IMR-90 (cell line): ENCODE data around the gene ST8SIA6. TPM values are rescaled to one million over a fixed set of nuclear protein-coding genes. Genes with fewer than 3 reads are reported as not detected.

Experiments used
- ATAC-seq: fragments of 200-7000 bp; cut with Tn5 transposase; 2 replicates; pipeline ENCODE4 v1.9.1; 2020; ENCODE audit warnings: low read depth, mild to moderate bottlenecking, moderate library complexity
- BruUV-seq: library from RNA; stranded (reverse); fragments of 400-500 nt; replicated peaks from 2 replicates; lab custom pipeline; 2021; lab: Mats Ljungman, UMichigan
- CTCF ChIA-PET: fragments of 300-600 bp; formaldehyde crosslinking; extraction: SDS; loops from one replicate; lab custom pipeline; 2021; ENCODE audit warnings: antibody characterized with exemption; lab: Yijun Ruan, JAX
- POLR2A ChIA-PET: fragments of 300-600 bp; sonication (Branson Sonifier 250); formaldehyde crosslinking; loops from one replicate; lab custom pipeline; 2022; ENCODE audit warnings: antibody characterized with exemption; ENCODE audit not compliant: unreplicated experiment; lab: Charles Lee
- DNase-seq: peaks from one replicate; pipeline ENCODE4 v3.0.0; 2013
- H2AFZ ChIP-seq: replicated peaks from 2 replicates; pipeline ENCODE3; 2013; ENCODE audit warnings: low read length, mild to moderate bottlenecking; ENCODE audit not compliant: poor library complexity
- H2AK5ac ChIP-seq: 2 replicates; pipeline ENCODE4 v1.6.1; 2013; ENCODE audit warnings: low read depth, low read length, inconsistent platforms
- H2AK9ac ChIP-seq: replicated peaks from 2 replicates; pipeline ENCODE3; 2013; ENCODE audit warnings: mild to moderate bottlenecking, low read depth, low read length, moderate library complexity; ENCODE audit not compliant: poor library complexity
- H2BK120ac ChIP-seq: 2 replicates; pipeline ENCODE4 v1.6.1; 2013; ENCODE audit warnings: low read depth, low read length, inconsistent platforms
- H2BK15ac ChIP-seq: 3 replicates; pipeline ENCODE4 v1.6.1; 2013; ENCODE audit warnings: low read depth, low read length, inconsistent platforms
- H2BK20ac ChIP-seq: 2 replicates; pipeline ENCODE4 v1.6.1; 2013; ENCODE audit warnings: low read depth, mild to moderate bottlenecking, inconsistent platforms, low read length, moderate library complexity
- H2BK5ac ChIP-seq: 2 replicates; pipeline ENCODE4 v1.6.1; 2013; ENCODE audit warnings: mild to moderate bottlenecking, low read depth, low read length, inconsistent platforms; ENCODE audit not compliant: poor library complexity, severe bottlenecking
- H3K14ac ChIP-seq: replicated peaks from 2 replicates; pipeline ENCODE4 v1.6.1; 2013; ENCODE audit warnings: low read depth, low read length, inconsistent platforms
- H3K18ac ChIP-seq: 2 replicates; pipeline ENCODE4 v1.6.1; 2013; ENCODE audit warnings: low read depth, low read length, control low read depth
- H3K23ac ChIP-seq: 2 replicates; pipeline ENCODE4 v1.6.1; 2013; ENCODE audit warnings: low read depth, low read length, inconsistent platforms
- H3K27ac ChIP-seq: 2 replicates; pipeline ENCODE4 v1.5.1; 2013; ENCODE audit warnings: mild to moderate bottlenecking, control low read depth, low read length; ENCODE audit not compliant: insufficient read depth
- H3K27me3 ChIP-seq: 2 replicates; pipeline ENCODE4 v1.6.1; 2013; ENCODE audit warnings: low read length; ENCODE audit not compliant: control insufficient read depth, insufficient read depth
- H3K36me3 ChIP-seq: 2 replicates; pipeline ENCODE4 v1.6.1; 2013; ENCODE audit warnings: low read length, mixed read lengths; ENCODE audit not compliant: control insufficient read depth, insufficient read depth
- H3K4ac ChIP-seq: 2 replicates; pipeline ENCODE4 v1.6.1; 2013; ENCODE audit warnings: low read depth, low read length, inconsistent platforms
- H3K4me1 ChIP-seq: 2 replicates; pipeline ENCODE4 v1.6.1; 2013; ENCODE audit warnings: low read length, mixed read lengths; ENCODE audit not compliant: control insufficient read depth, insufficient read depth
- H3K4me2 ChIP-seq: 2 replicates; pipeline ENCODE4 v1.6.1; 2013; ENCODE audit warnings: low read depth, mild to moderate bottlenecking, control low read depth, low read length, moderate library complexity
- H3K4me3 ChIP-seq: 2 replicates; pipeline ENCODE4 v1.5.1; 2013; ENCODE audit warnings: low read depth, mild to moderate bottlenecking, control low read depth, low read length, moderate library complexity; ENCODE audit not compliant: insufficient read depth
- H3K56ac ChIP-seq: 2 replicates; pipeline ENCODE4 v1.6.1; 2013; ENCODE audit warnings: low read length, inconsistent platforms; ENCODE audit not compliant: insufficient read depth; ENCODE audit errors: extremely low read depth
- H3K79me1 ChIP-seq, 2 experiments: 2 replicates each; pipeline ENCODE4 v1.6.1; 2013; ENCODE audit warnings: low read length in 2 of 2, inconsistent platforms in 1 of 2, low read depth in 1 of 2
- H3K9ac ChIP-seq: 2 replicates; pipeline ENCODE4 v1.6.1; 2013; ENCODE audit warnings: low read depth, low read length, control low read depth
- H3K9me1 ChIP-seq: 2 replicates; pipeline ENCODE4 v1.6.1; 2013; ENCODE audit warnings: low read length, inconsistent platforms; ENCODE audit not compliant: insufficient read depth
- H3K9me3 ChIP-seq: 2 replicates; pipeline ENCODE4 v1.6.1; 2013; ENCODE audit warnings: low read length; ENCODE audit not compliant: control insufficient read depth, insufficient read depth
- H4K20me1 ChIP-seq: 2 replicates; pipeline ENCODE4 v1.6.1; 2013; ENCODE audit warnings: low read length, inconsistent platforms; ENCODE audit not compliant: insufficient read depth
- H4K5ac ChIP-seq: 2 replicates; pipeline ENCODE4 v1.6.1; 2013; ENCODE audit warnings: mild to moderate bottlenecking, low read depth, low read length, control low read depth
- H4K8ac ChIP-seq, 2 experiments: 2 replicates each; pipeline ENCODE4 v1.6.1; 2013; ENCODE audit warnings: low read depth in 2 of 2, low read length in 2 of 2, control low read depth in 1 of 2, inconsistent platforms in 1 of 2
- H4K91ac ChIP-seq: 2 replicates; pipeline ENCODE4 v1.6.1; 2013; ENCODE audit warnings: low read depth, low read length, inconsistent platforms; ENCODE audit not compliant: insufficient read depth
- CHD1 ChIP-seq: IDR thresholded peaks from 2 replicates; pipeline ENCODE4 v1.6.1; 2012; ENCODE audit warnings: low read depth, low read length, improper control_type of control experiment
- ELK1 ChIP-seq: fragments of 150-350 bp; IDR thresholded peaks from 2 replicates; pipeline ENCODE4 v1.6.1; 2016; ENCODE audit warnings: low read depth, mild to moderate bottlenecking, low read length, moderate library complexity, borderline replicate concordance
- FOS ChIP-seq: fragments of 150-350 bp; IDR thresholded peaks from 2 replicates; pipeline ENCODE4 v1.6.1; 2016; ENCODE audit warnings: low read depth, low read length
- MAZ ChIP-seq: IDR thresholded peaks from 2 replicates; pipeline ENCODE4 v1.6.1; 2012; ENCODE audit warnings: low read depth, mild to moderate bottlenecking, low read length, improper control_type of control experiment, moderate library complexity, borderline replicate concordance
- MXI1 ChIP-seq: IDR thresholded peaks from 2 replicates; pipeline ENCODE4 v1.6.1; 2012; ENCODE audit warnings: low read depth, mild to moderate bottlenecking, low read length, moderate library complexity, borderline replicate concordance
- RAD21 ChIP-seq: IDR thresholded peaks from 2 replicates; pipeline ENCODE4 v1.6.1; 2012; ENCODE audit warnings: low read length, improper control_type of control experiment
- RCOR1 ChIP-seq: IDR thresholded peaks from 2 replicates; pipeline ENCODE4 v1.6.1; 2012; ENCODE audit warnings: mild to moderate bottlenecking, low read length, improper control_type of control experiment; ENCODE audit not compliant: insufficient replicate concordance
- RFX5 ChIP-seq: IDR thresholded peaks from 2 replicates; pipeline ENCODE4 v1.8.0; 2012; ENCODE audit warnings: low read depth, mild to moderate bottlenecking, low read length, moderate library complexity
- SMC3 ChIP-seq: fragments of 150-350 bp; IDR thresholded peaks from 2 replicates; pipeline ENCODE4 v1.6.1; 2016; ENCODE audit warnings: low read depth, mild to moderate bottlenecking, antibody characterized with exemption, low read length, moderate library complexity
- WGBS, 2 experiments: methylation state at CpG; one replicate each; pipeline versions ENCODE4 v1.1.5 to v1.1.7; 2013; ENCODE audit warnings: missing lambda C conversion rate in 2 of 2; ENCODE audit not compliant: insufficient read length in 1 of 2; ENCODE audit errors: extremely low coverage in 2 of 2; 5-methylcytosine and 5-hydroxymethylcytosine counted together
- dilution Hi-C: fragments of 300-500 bp; cut with HindIII; formaldehyde crosslinking; loops from one replicate; pipeline ENCODE4 v1.14.3; 2018; ENCODE audit warnings: low sequenced_read_pairs; ENCODE audit not compliant: unreplicated experiment
- in situ Hi-C: fragments of 300-500 bp; cut with MboI; formaldehyde crosslinking; loops from 3 replicates; pipeline ENCODE4 v1.14.3; 2019; ENCODE audit warnings: low sequenced_read_pairs, inconsistent platforms, mixed read lengths
- intact Hi-C: fragments of 100-400 bp; cut with micrococcal nuclease; formaldehyde crosslinking; loops from 2 replicates; pipeline ENCODE4 v1.10.0; 2022
- polyA plus RNA-seq, 3 experiments: library from polyadenylated mRNA; depleted of rRNA; stranded (reverse); fragments of >200 nt; gene quantifications; 2 replicates each; pipeline ENCODE4 v1.2.3, GENCODE V29; 2012; ENCODE audit warnings: low replicate concordance in 1 of 3
- total RNA-seq: library from RNA; depleted of rRNA; stranded (reverse); fragments of >200 nt; gene quantifications from 2 replicates; pipeline ENCODE4 v1.2.3, GENCODE V29; 2012
- TF ChIP-seq, protein P1 (sequence below): fragments of 150-350 bp; IDR thresholded peaks from 2 replicates; pipeline ENCODE4 v1.6.1; 2017; ENCODE audit warnings: mild to moderate bottlenecking, antibody characterized with exemption, low read length, low read depth

The ST8SIA6 gene
- total and polyA plus RNA-seq, 2 of the 4 experiments (the other 2 are of a cell fraction): 0.10 to 0.18 TPM

DNA sequence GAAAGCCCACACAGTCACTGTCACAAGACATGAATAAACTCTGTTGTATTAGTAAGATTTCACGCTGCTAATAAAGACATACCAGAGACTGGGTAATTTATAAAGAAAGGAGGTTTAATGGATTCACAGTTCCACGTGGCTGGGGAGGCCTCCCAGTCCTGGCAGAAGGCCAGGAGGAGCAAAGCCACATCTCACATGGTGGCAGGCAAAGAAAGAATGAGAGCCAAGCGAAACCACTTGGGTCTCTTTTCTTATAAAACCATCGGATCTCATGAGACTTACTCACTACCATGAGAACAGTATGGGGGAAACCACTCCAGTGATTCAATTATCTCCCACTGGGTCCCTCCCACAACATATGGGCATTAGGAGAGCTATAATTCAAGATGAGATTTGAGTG lies 110.2 kb downstream of the ST8SIA6 start:
- no peak overlapping the region for H2BK5ac ChIP-seq
- H4K91ac ChIP-seq: no peak overlapping the region
- H3K9ac ChIP-seq: no peak overlapping the region
- DNase-seq (no peak), ATAC-seq (no peak)
- no peak overlapping the region for H2AFZ ChIP-seq
- no peak overlapping the region for H3K23ac ChIP-seq
- H3K9me1 ChIP-seq: no peaks in the 10 kb centered on the region
- no peaks in the 10 kb centered on the region for H3K36me3 ChIP-seq
- no peaks in the 10 kb centered on the region for H3K79me1 ChIP-seq
- peaks cover 4% of the 10 kb centered on the region; the same call in 1 of the 2 replicates for H3K4me1 ChIP-seq
- H3K4me2 ChIP-seq: no peak overlapping the region
- intact Hi-C loops: no loop called here
- no TSS peak for BruUV-seq
- peaks cover 10% of the 10 kb centered on the region for H3K9me3 ChIP-seq
- H3K4me3 ChIP-seq: no peak overlapping the region
- no peak overlapping the region for H3K56ac ChIP-seq
- H3K27ac ChIP-seq: no peak overlapping the region
- peaks cover 4% of the 10 kb centered on the region; the same call in 1 of the 2 replicates for H3K27me3 ChIP-seq
- no peak overlapping the region for H4K5ac ChIP-seq
- H3K18ac ChIP-seq: no peak overlapping the region
- TF ChIP-seq CHD1 (no peak), RAD21 (no peak), MAZ (no peak), RFX5 (no peak), SMC3 (no peak), MXI1 (no peak), FOS (no peak), ELK1 (no peak), RCOR1 (no peak)
- TF ChIP-seq, protein P1, sequence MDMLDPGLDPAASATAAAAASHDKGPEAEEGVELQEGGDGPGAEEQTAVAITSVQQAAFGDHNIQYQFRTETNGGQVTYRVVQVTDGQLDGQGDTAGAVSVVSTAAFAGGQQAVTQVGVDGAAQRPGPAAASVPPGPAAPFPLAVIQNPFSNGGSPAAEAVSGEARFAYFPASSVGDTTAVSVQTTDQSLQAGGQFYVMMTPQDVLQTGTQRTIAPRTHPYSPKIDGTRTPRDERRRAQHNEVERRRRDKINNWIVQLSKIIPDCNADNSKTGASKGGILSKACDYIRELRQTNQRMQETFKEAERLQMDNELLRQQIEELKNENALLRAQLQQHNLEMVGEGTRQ: no peak
- H4K8ac ChIP-seq: no peak overlapping the region
- in situ Hi-C loops: no loop called here
- no peak overlapping the region for H3K4ac ChIP-seq
- no peaks in the 10 kb centered on the region for H4K20me1 ChIP-seq
- no CpG with 5 or more reads among the region's 4 CpGs for WGBS, 2 experiments
- no peak overlapping the region for H2AK9ac ChIP-seq
- POLR2A ChIA-PET: no interaction called here
- dilution Hi-C loops: no loop called here
- no peak overlapping the region for H2AK5ac ChIP-seq
- no peak overlapping the region for H2BK15ac ChIP-seq
- H3K14ac ChIP-seq: no peak overlapping the region
- H2BK120ac ChIP-seq: no peak overlapping the region
- no peak overlapping the region for H2BK20ac ChIP-seq
- CTCF ChIA-PET: interaction anchor here (0.6 to 0.7 kb wide), 2 partner anchors 10 to 35 kb away, joined by 3 read pairs; no protein-coding TSS in a partner anchor
